T-helper 17 cell (primary cell): ENCODE results near the gene RCC2. TPM values are rescaled to one million over a fixed set of nuclear protein-coding genes. Genes with fewer than 3 reads are reported as not detected.

Experiments
- ATAC-seq: fragments of 150-1000 bp; cut with Tn5 transposase; 2 replicates; pipeline ENCODE4 v1.10.0; 2021; ENCODE audit warnings: mild to moderate bottlenecking, moderate library complexity
- DNase-seq, 3 donors: peaks; one replicate each; pipeline versions ENCODE4 v3.0.0 to v3.0.0-alpha.2; 2020 to 2021
- H3K9me3 ChIP-seq: one replicate; pipeline ENCODE4 v1.7.0; 2013; ENCODE audit warnings: low read length, mild to moderate bottlenecking; ENCODE audit not compliant: control insufficient read depth, poor library complexity, severe bottlenecking
- H3K27ac Mint-ChIP-seq: one replicate; pipeline ENCODE4 v1.8.0; 2022; ENCODE audit warnings: mild to moderate bottlenecking, moderate library complexity, mixed read lengths
- H3K27me3 Mint-ChIP-seq: one replicate; pipeline ENCODE4 v1.8.0; 2022; ENCODE audit warnings: mixed read lengths
- H3K36me3 Mint-ChIP-seq: one replicate; pipeline ENCODE4 v1.8.0; 2022; ENCODE audit warnings: low read depth, mixed read lengths
- H3K4me1 Mint-ChIP-seq: one replicate; pipeline ENCODE4 v1.8.0; 2022; ENCODE audit warnings: mild to moderate bottlenecking, mixed read lengths
- H3K4me3 Mint-ChIP-seq: one replicate; pipeline ENCODE4 v1.8.0; 2022; ENCODE audit warnings: mild to moderate bottlenecking, moderate library complexity, mixed read lengths
- total RNA-seq, 4 donors: library from RNA in 2 of 4; stranded (reverse) in 2 of 4; gene quantifications; one replicate each; pipeline ENCODE4 v1.2.3 and lab custom pipeline; 2022 to 2026

Gene RCC2
- total RNA-seq, 2 donors from 2014 or later: 30.3 to 35.3 TPM

DNA sequence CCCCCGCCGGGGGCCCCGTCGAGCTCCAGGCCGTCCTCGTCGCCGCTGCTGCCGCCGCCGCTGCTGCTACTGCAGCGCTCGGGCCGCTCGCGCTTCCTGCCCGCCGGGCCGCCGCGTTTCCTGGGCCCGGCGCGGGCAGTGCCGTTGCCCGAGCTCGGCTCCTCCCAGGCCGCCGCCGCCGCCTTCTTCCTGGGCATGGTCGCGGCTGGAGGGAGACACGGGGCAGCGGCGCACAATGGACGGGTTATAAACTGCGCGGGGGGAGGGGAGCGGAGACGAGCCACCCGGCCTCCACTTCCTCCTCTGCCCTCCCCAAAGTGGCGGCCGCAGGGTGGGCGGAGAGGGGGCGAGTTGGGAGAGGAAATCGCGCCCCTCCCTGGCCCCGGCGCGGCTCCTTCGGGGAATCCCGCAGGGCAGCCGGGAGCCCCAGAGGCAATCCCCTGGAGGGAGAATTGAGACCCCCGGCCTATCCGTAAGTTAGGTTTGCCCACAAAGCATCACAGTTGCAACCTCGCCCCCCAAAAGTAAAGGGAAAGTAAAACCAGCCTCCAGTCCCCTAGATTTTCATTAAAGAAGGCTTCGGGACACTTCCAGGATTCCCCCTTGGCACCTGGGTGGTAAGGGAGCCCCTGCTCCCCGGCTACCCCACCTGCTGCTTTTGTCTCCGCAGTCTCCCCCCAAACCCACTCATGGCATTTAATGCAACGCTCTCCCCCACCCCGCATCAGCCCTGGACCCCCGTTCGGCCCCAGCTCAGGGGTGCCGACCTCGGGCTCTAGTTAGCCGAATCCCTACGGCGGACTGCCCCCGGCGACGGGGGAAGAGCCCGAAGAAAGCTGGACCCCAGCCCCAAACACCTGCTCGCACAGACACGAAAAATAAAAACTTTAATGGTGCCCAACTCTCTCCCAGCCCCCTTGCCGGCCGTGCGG, 893 bp downstream of the RCC2 start:
- no peaks in the 10 kb centered on the region for H3K36me3 Mint-ChIP-seq
- H3K27me3 Mint-ChIP-seq: no peaks in the 10 kb centered on the region
- H3K4me3 Mint-ChIP-seq: peak overlapping the region; percentile 95
- no peaks in the 10 kb centered on the region for H3K9me3 ChIP-seq
- peak overlapping the region; percentile 95 for H3K27ac Mint-ChIP-seq
- ATAC-seq: peak; percentile 19
- H3K4me1 Mint-ChIP-seq: peaks cover 26% of the 10 kb centered on the region
- peak; percentile 33 to 60 (median 53) for DNase-seq

DNA sequence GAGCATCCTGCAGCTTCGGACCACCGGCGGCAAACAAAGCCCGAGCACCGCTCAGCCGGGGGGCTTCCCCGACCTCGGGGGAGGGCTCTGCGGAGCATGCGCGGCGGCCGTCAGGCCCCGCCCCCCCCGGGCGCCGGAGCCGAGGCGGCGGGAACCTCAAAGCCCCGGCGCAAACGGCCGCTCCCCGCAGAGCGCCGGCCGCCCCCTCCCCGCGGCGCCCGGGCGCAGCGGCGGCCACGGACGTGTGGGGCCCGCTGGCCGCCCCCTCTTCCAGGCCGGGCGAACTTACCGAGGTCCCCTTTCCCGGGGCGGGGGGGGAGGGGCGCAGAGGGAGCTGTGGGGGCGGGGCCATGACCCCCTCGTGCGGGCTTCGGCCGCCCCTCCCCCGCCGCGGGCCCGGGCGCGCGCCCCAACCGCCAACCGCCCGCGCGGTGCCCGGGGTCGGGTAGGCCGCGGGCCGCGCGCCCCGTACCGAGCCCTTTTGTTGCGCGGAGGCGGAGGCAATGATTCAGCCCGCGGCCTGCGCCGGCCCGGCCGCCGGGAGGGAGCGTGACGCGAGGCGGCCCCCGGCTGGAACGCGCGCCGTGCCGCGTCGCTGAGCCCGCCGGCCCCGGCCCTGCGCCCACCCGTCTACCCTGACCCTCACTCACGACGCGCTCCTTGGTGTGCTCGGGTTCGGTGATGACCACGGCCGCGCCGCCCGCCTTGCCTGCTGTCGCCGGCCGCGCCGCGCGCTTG, 1.7 kb downstream of the RCC2 start:
- peak; percentile 43 to 56 (median 46) for DNase-seq
- peak; percentile 44 for ATAC-seq
- H3K27ac Mint-ChIP-seq: peak overlapping the region; percentile 71
- peak overlapping the region; percentile 95 for H3K4me3 Mint-ChIP-seq
- peaks cover 26% of the 10 kb centered on the region for H3K4me1 Mint-ChIP-seq
- no peaks in the 10 kb centered on the region for H3K9me3 ChIP-seq
- H3K36me3 Mint-ChIP-seq: no peaks in the 10 kb centered on the region
- H3K27me3 Mint-ChIP-seq: no peaks in the 10 kb centered on the region

DNA sequence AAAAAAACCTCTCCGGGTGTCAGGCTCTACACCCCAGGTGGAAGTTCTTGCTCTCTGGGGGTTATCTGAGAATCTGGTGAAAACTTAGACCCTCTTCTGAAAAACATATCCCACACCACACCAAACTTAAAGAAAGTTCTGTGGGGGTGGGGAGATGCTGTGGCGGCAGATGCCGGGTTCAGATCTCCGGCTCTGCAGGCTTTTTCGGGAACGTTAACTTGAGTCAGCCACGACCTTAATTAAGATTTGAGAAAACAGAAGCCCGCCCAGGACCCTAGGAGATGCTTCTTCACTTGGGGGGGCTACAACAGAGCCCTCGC, 2.3 kb downstream of the RCC2 start:
- H3K27me3 Mint-ChIP-seq: no peaks in the 10 kb centered on the region
- peaks cover 26% of the 10 kb centered on the region for H3K4me1 Mint-ChIP-seq
- DNase-seq (no peak), ATAC-seq (no peak)
- H3K27ac Mint-ChIP-seq: peak overlapping the region; percentile 71
- H3K36me3 Mint-ChIP-seq: no peaks in the 10 kb centered on the region
- H3K4me3 Mint-ChIP-seq: peak overlapping the region; percentile 70
- H3K9me3 ChIP-seq: no peaks in the 10 kb centered on the region

DNA sequence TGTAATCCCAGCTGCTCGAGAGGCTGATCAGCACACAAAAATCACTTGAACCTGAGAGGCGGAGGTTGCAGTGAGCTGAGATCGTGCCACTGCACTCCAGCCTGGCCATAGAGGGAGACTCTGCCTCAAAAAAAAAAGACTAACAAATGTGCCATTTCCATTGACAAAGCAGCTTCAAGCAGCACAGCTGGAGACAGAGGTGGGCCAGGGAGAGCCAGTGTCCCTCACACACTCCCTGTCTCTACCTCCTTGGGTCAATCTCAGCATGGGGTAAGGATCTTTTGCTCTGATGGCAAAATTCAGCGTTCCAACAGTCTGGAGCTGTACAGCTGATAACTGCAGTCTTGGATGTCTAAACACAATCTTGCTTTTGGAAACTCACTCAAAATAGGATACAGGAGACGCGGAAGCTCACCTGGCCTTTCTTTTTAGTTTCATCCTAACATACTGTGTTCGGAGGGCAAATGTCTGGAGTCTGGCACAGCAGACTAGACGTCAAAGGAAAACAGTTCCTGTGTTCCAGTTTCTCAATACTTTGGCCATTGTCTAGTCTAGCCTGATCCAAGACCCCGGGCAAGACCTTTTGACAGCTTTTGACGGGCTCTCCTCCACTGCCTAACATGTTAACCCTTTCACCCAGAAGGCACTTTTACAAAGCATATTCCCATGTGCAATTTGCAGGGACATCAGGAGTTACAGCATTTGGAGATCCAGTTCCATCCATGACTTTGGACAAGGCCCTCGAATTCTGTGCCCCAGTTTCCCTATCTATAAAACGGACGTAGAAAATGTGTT, 2.9 kb downstream of the RCC2 start:
- H3K9me3 ChIP-seq: no peaks in the 10 kb centered on the region
- no peak for DNase-seq
- H3K36me3 Mint-ChIP-seq: no peaks in the 10 kb centered on the region
- H3K27ac Mint-ChIP-seq: peak overlapping the region; percentile 71
- peak overlapping the region; percentile 70 for H3K4me3 Mint-ChIP-seq
- H3K4me1 Mint-ChIP-seq: peaks cover 27% of the 10 kb centered on the region
- ATAC-seq: no peak
- H3K27me3 Mint-ChIP-seq: no peaks in the 10 kb centered on the region

DNA sequence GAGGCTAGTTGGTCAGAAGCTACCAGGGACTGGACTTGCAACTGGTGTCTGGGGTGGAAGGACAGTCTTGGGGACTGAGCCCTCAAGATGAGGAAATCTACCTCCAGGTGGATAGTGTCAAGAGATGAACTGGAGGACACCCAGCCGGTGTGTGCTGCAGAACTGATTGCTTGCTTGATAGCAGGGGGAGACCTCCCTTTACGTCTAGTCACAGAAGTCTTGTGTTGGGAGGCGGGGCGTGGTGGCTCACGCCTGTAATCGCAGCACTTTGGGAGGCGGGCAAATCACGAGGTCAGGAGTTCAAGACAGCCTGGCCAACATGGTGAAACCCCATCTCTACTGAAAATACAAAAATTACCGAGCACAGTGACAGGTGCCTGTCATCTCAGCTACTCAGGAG, 4.9 kb downstream of the RCC2 start:
- DNase-seq (no peak), ATAC-seq (no peak)
- Mint-ChIP-seq H3K4me1 (peaks cover 25% of the 10 kb centered on the region), H3K36me3 (no peaks in the 10 kb centered on the region), H3K27me3 (no peaks in the 10 kb centered on the region), H3K27ac (peak overlapping the region; percentile 37), H3K4me3 (no peak overlapping the region)
- H3K9me3 ChIP-seq: no peaks in the 10 kb centered on the region

DNA sequence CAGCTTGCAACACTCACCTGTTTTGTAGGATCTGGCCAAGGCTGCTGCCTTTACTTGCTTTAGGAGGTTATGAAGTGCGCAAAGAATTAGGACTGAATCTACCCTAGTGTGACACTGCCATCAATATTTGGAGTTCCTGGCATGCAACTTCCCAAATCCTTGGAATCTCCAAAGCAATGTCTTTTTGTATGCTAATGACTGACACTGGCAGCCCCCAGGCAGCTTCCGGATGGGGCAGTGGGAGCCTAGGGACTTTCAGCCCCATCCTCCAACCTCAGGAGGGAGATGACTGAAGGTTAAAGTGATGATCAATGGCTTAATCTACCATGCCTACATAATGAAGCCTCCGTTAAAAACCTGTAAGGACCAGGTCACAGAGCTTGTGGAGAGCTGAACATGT, 5.5 kb downstream of the RCC2 start:
- no peaks in the 10 kb centered on the region for H3K27me3 Mint-ChIP-seq
- DNase-seq (no peak), ATAC-seq (no peak)
- peaks cover 28% of the 10 kb centered on the region for H3K4me1 Mint-ChIP-seq
- no peak overlapping the region for H3K4me3 Mint-ChIP-seq
- H3K36me3 Mint-ChIP-seq: no peaks in the 10 kb centered on the region
- H3K27ac Mint-ChIP-seq: peak overlapping the region; percentile 37
- H3K9me3 ChIP-seq: no peaks in the 10 kb centered on the region

DNA sequence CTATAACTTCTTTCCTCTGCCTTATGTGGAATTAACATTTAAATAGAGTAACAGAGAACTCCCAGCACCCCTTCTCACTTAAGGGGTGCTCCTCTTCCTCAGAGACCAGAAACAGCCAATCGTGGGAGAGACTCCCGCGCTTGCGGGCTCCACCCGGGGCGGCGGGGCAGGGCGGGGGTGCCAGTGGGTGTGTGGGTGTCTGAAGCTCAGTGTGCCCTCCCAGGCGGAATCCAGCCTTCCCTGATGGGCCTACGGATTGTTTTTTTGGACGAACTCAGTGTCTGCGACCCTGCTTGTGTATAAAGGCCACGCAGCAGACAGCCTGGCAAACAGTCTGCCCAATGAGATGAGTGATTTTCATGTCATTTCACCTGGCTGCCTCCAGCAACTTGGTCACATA, 6.2 kb downstream of the RCC2 start:
- Mint-ChIP-seq H3K27me3 (no peaks in the 10 kb centered on the region), H3K4me1 (peaks cover 25% of the 10 kb centered on the region), H3K4me3 (no peak overlapping the region), H3K27ac (peak overlapping the region; percentile 80), H3K36me3 (no peaks in the 10 kb centered on the region)
- no peaks in the 10 kb centered on the region for H3K9me3 ChIP-seq
- DNase-seq (no peak), ATAC-seq (no peak)

DNA sequence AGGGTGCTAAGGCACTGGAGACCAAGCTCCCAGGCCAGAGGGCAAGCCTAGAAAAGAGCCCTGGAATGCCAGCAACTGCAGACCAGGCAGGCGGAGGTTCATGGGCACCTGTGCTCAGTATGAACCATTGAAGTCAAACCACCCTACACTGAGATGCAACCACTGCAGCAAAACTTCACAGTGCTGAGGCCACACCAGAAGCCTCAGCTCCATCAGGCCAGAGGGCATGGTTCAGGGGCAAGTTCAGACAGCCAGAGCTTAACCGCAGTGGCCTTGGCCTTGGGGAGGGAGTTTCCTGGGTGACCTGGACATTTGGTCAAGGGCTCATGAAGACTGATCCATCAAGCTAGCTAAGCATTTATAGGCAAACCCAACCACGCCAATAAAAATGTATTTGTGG, 7.1 kb downstream of the RCC2 start:
- Mint-ChIP-seq H3K27me3 (no peaks in the 10 kb centered on the region), H3K4me3 (no peak overlapping the region), H3K36me3 (no peaks in the 10 kb centered on the region), H3K4me1 (peaks cover 25% of the 10 kb centered on the region), H3K27ac (peak overlapping the region; percentile 80)
- H3K9me3 ChIP-seq: no peaks in the 10 kb centered on the region
- no peak for ATAC-seq
- no peak for DNase-seq

DNA sequence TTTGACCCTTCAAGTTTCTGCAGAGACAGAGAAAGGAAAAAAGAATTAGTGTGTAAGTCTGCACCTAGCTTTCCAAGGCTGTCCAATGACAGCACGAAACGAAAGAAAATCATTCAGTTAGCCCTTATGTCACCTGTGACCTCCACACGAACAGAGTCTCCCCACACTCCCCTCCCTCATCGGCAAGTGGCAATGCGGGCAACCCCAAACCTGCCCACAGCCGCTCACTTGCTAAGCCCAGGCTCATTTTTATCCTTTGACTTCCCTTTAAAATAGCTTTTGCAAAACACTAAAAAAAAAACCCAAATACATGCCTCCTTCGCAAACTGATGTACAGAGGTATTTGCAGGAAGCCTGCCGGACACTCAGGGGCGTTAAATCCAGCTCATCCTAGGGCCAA, 10.3 kb downstream of the RCC2 start:
- Mint-ChIP-seq H3K27me3 (no peaks in the 10 kb centered on the region), H3K4me1 (peaks cover 19% of the 10 kb centered on the region), H3K36me3 (peaks cover 4% of the 10 kb centered on the region), H3K4me3 (no peak overlapping the region), H3K27ac (no peak overlapping the region)
- H3K9me3 ChIP-seq: no peaks in the 10 kb centered on the region
- ATAC-seq (no peak), DNase-seq (no peak)

DNA sequence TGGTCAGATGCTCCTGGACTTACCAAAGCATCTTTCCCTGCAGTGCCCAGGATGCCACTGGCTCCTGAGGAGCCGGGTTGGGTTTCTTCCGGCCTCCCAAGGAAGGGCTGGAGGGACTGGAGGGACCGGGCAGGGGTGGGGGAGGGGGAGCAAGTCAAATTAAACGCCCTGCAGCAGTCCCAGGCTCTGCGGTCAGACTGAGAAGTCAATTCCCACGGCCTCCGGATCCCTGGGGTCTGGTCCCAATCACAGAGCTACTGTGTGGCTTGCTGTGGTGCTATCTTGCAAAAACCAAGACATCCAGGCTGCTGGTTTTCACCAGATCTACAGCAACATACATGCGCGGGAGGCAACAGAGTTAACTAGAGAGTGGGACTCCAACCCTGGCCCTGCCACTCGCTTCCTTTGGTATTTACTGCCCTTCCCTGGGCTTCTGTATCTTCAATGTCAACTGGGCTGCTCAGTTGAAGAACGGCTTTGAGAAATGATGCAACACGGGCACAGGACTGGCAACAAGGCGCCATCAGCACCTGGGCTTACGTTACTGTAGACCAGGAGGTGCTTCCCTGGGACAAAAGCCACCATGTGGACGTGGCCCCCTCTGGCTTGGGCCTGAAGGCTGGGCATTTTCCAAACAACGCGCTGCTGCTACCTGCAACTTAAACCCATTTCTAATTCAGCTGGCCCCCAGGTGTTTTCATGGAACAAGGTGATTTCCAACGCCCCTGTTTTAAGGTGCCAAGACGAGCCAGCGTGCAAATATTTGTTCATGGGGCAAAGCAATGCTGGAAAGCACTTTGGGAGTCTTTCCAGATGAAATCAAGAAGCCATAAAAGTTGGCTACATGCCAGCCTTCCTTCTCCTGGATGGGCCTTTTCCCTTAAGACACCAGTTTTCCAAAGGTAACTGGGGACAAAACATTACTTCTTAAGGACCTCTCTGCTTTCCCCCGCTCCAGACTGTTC, 11.5 kb downstream of the RCC2 start:
- DNase-seq: no peak
- H3K27ac Mint-ChIP-seq: no peak overlapping the region
- no peak for ATAC-seq
- H3K36me3 Mint-ChIP-seq: peaks cover 4% of the 10 kb centered on the region
- no peak overlapping the region for H3K4me3 Mint-ChIP-seq
- no peaks in the 10 kb centered on the region for H3K27me3 Mint-ChIP-seq
- peaks cover 17% of the 10 kb centered on the region for H3K4me1 Mint-ChIP-seq
- H3K9me3 ChIP-seq: no peaks in the 10 kb centered on the region

DNA sequence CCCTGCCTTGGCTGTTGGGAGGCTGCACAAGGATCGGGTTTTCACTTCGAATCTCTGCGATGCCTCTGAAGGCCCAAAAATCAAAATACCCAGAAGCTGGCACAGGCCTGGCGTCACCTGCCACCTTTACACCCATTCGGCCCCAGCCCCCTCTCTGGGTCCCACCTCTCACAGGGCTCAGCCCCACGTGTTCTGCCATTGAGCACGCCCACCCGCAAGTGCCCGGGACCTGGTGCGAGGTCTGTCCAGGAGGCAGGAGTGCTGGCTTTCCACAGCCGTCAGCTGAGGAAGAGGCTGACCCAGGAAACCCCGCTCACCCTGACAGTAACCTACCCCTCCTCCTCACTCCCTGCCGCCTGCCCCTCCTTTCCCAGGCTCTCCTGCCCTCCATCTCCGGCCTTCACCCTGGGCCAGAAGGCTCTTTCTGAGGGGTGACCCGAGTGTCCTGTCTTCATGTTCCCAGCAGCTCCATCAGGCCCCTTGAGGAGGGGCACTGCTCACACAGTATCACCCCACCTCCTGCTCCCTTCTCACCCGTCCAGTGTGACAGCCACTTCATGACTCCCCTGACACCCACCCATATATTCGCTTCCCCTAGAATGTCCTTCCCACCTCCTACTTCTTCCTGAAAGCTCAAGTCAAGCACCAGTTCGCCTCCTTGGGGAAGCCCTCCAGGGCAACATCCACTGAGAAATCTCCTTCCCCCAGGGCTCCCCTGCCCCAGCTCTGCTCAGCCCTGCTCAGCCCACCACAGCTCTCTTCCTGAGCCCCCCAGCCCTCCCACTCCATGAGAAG, 13.5 kb downstream of the RCC2 start:
- H3K36me3 Mint-ChIP-seq: peaks cover 7% of the 10 kb centered on the region
- ATAC-seq: no peak
- peaks cover 14% of the 10 kb centered on the region for H3K4me1 Mint-ChIP-seq
- H3K27ac Mint-ChIP-seq: peak overlapping the region; percentile 16
- no peak overlapping the region for H3K4me3 Mint-ChIP-seq
- H3K9me3 ChIP-seq: no peaks in the 10 kb centered on the region
- no peak for DNase-seq
- H3K27me3 Mint-ChIP-seq: no peaks in the 10 kb centered on the region

DNA sequence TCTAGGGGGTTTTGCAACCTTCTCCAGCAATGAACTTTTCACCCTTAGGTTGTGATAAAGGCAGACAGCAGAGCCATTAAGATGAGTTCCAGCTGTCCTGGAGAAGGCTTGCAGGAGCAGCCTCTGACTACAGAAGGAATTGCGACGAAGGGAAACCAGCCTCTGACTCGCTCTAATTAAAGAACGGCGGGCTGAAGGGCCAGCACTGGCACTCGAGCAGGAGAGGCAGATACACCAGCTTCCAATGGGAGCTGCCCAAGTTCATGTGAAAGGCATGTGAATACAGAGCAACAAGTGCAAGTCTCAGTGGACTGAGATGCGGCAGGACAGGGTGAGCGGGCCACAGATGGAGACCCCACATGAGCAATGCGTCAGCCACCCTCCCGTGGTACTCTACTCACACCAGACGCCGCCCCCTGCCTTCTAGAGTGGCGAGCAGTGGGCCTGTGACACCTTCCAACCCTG, 15.7 kb downstream of the RCC2 start:
- Mint-ChIP-seq H3K27ac (no peak overlapping the region), H3K4me3 (no peak overlapping the region), H3K27me3 (no peaks in the 10 kb centered on the region), H3K4me1 (peaks cover 9% of the 10 kb centered on the region), H3K36me3 (peaks cover 8% of the 10 kb centered on the region)
- no peak for DNase-seq
- no peaks in the 10 kb centered on the region for H3K9me3 ChIP-seq
- no peak for ATAC-seq
